ENCODE results near the gene PSMD12. TPM values are rescaled to one million over a fixed set of nuclear protein-coding genes. Genes with fewer than 3 reads are reported as not detected.

PSMD12 gene
- total RNA-seq, 1 experiment from 2014 or later, result 90.5 TPM

DNA sequence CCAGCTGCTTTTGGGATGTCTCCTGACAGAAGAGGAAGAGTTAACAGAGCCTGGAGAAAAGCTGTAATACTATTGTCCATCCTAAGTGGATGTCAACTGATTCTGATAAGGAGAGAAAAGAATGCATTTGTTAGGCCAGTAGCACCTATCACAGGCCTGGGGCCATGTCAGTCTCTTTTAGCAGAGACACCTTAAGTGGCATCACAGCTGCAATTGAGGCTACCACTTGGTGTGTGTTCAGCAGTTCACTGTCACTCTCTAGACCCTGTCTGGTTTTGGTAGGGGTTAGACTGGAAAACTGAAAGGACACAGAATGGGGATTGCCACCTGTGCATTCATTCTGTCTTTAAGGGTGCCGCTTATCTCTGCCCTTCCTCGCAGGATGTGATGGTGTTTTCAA lies 42.0 kb downstream of the PSMD12 start:
- no peaks in the 10 kb centered on the region for H4K20me1 ChIP-seq (ENCODE audit: control insufficient read depth, insufficient read depth, insufficient read length)
- H3K9me3 ChIP-seq (ENCODE audit: control insufficient read depth, low read depth, low read length), result no peaks in the 10 kb centered on the region
- Mint-ChIP-seq H3K4me3 (no peak overlapping the region), H3K36me3 (ENCODE audit: insufficient read depth in 1 of 3, low read depth in 3 of 3) (peaks cover 0 to 17% (median 5%) of the 10 kb centered on the region in 3 experiments; a peak in 2 of 7 replicates), H3K27ac (peak overlapping the region in 1 of 3 experiments; percentile 58; a peak in 1 of 7 replicates), H3K9me3 (peaks cover 10 to 14% of the 10 kb centered on the region in 2 experiments; a peak in 4 of 5 replicates), H3K27me3 (ENCODE audit: low read depth) (no peaks in the 10 kb centered on the region), H3K4me1 (peaks cover 12 to 13% of the 10 kb centered on the region in 2 experiments)
- no peak overlapping the region for H3K9ac ChIP-seq (ENCODE audit: extremely low read depth, insufficient read length, low read length)
- no peak overlapping the region for H4K8ac ChIP-seq (replicated peaks; ENCODE audit: insufficient read length, low read depth, low read length)
- WGBS (ENCODE audit: extremely low coverage, insufficient read length, low lambda C conversion rate), result no CpG with 5 or more reads among the region's 2 CpGs
- H3K23ac ChIP-seq (ENCODE audit: insufficient read length, low read depth, low read length), result no peak overlapping the region
- H2BK120ac ChIP-seq (ENCODE audit: low read depth, low read length, poor library complexity, severe bottlenecking), result no peak overlapping the region
- DNase-seq, result peak; percentile 14
- no peaks in the 10 kb centered on the region for H3K79me2 ChIP-seq (ENCODE audit: insufficient read depth, low read length)
- no peaks in the 10 kb centered on the region for H3K23me2 ChIP-seq (ENCODE audit: insufficient read length, low read depth, low read length, poor library complexity, severe bottlenecking)
- no peak overlapping the region for H3T11ph ChIP-seq (ENCODE audit: low read length)
- no peaks in the 10 kb centered on the region for H3K27me3 ChIP-seq (ENCODE audit: insufficient read depth, low read length)
- H3K56ac ChIP-seq (ENCODE audit: insufficient read length, low read depth, low read length), result no peak overlapping the region
- no peak overlapping the region for H4K91ac ChIP-seq (ENCODE audit: insufficient read length, low read depth, low read length)
- H2BK12ac ChIP-seq (ENCODE audit: insufficient read length, low read depth, low read length), result no peak overlapping the region
- no peak overlapping the region for H2BK20ac ChIP-seq (ENCODE audit: low read depth, low read length, poor library complexity, severe bottlenecking)
- no peak overlapping the region for H2BK15ac ChIP-seq (ENCODE audit: low read depth, low read length)
- TF ChIP-seq, protein P1, sequence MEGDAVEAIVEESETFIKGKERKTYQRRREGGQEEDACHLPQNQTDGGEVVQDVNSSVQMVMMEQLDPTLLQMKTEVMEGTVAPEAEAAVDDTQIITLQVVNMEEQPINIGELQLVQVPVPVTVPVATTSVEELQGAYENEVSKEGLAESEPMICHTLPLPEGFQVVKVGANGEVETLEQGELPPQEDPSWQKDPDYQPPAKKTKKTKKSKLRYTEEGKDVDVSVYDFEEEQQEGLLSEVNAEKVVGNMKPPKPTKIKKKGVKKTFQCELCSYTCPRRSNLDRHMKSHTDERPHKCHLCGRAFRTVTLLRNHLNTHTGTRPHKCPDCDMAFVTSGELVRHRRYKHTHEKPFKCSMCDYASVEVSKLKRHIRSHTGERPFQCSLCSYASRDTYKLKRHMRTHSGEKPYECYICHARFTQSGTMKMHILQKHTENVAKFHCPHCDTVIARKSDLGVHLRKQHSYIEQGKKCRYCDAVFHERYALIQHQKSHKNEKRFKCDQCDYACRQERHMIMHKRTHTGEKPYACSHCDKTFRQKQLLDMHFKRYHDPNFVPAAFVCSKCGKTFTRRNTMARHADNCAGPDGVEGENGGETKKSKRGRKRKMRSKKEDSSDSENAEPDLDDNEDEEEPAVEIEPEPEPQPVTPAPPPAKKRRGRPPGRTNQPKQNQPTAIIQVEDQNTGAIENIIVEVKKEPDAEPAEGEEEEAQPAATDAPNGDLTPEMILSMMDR (conservative IDR thresholded peaks at IDR 0.05), result no peak
- no peak overlapping the region for H4K5ac ChIP-seq (ENCODE audit: insufficient read length, low read depth, low read length)
- H2AFZ ChIP-seq (ENCODE audit: low read length), result no peak overlapping the region
- no peak overlapping the region for H3K4ac ChIP-seq (ENCODE audit: low read depth, low read length)
- no peak overlapping the region for H3K4me2 ChIP-seq (ENCODE audit: insufficient read depth, insufficient read length, low read length)
- no peak overlapping the region for H3K14ac ChIP-seq (ENCODE audit: insufficient read depth, low read length)
- H2BK5ac ChIP-seq (ENCODE audit: insufficient read length, low read length), result no peak overlapping the region
- H2AK5ac ChIP-seq (ENCODE audit: insufficient read length, low read length), result no peak overlapping the region
- no peak overlapping the region for H3K18ac ChIP-seq (ENCODE audit: insufficient read length, low read depth, low read length)
- H3K27ac ChIP-seq (ENCODE audit: insufficient read length, low read depth, low read length), result no peak overlapping the region
- H3K79me1 ChIP-seq (ENCODE audit: insufficient read depth, low read depth, low read length, poor library complexity, severe bottlenecking), result no peaks in the 10 kb centered on the region
- H3K4me1 ChIP-seq (ENCODE audit: insufficient read depth, low read length), result no peaks in the 10 kb centered on the region; the same call in 1 of the 2 replicates

Measured in H9 (cell line).